Keratinocyte (primary cell): ENCODE measurements around the gene LCE3B. TPM values are rescaled to one million over a fixed set of nuclear protein-coding genes. Genes with fewer than 3 reads are reported as not detected.

Experiments
- DNase-seq: peaks from one replicate; pipeline ENCODE4 v3.0.0-alpha.2; 2011; ENCODE audit warnings: low read depth, missing footprints, low spot score
- FAIRE-seq: peaks from 2 replicates; lab custom pipeline; 2011; peaks lifted over from hg19 to GRCh38; lab: Jason Lieb, UNC
- H2AFZ ChIP-seq: 2 replicates; pipeline ENCODE4 v1.6.0; 2012; ENCODE audit warnings: low read length, control low read depth, inconsistent platforms; ENCODE audit not compliant: control insufficient read depth
- H3K27ac ChIP-seq: 2 replicates; pipeline ENCODE4 v1.5.1; 2011; ENCODE audit warnings: low read length; ENCODE audit not compliant: control insufficient read depth, insufficient read depth
- H3K27me3 ChIP-seq: 3 replicates; pipeline ENCODE4 v1.6.0; 2011; ENCODE audit warnings: low read length; ENCODE audit not compliant: control insufficient read depth, insufficient read depth; ENCODE audit errors: extremely low read depth
- H3K36me3 ChIP-seq, 2 experiments: 2 replicates in 1 of 2; 3 replicates in 1 of 2; pipeline ENCODE4 v1.5.1; 2011; ENCODE audit warnings: low read length in 2 of 2, mild to moderate bottlenecking in 1 of 2; ENCODE audit not compliant: control insufficient read depth in 2 of 2, insufficient read depth in 2 of 2; ENCODE audit errors: extremely low read depth in 1 of 2
- H3K4me1 ChIP-seq: 3 replicates; pipeline ENCODE4 v1.5.1; 2011; ENCODE audit warnings: low read length; ENCODE audit not compliant: control insufficient read depth, insufficient read depth; ENCODE audit errors: extremely low read depth
- H3K4me2 ChIP-seq: 3 replicates; pipeline ENCODE4 v1.6.0; 2011; ENCODE audit warnings: low read depth, low read length; ENCODE audit not compliant: control insufficient read depth, insufficient read depth; ENCODE audit errors: extremely low read depth
- H3K4me3 ChIP-seq, 3 experiments: fragments of 200-600 bp in 1 of 3; sonication (generic) in 1 of 3; 2 replicates in 2 of 3; 3 replicates in 1 of 3; pipeline ENCODE4 v1.5.1; 2011 to 2016; ENCODE audit warnings: low read length in 3 of 3, mild to moderate bottlenecking in 3 of 3, control low read depth in 2 of 3, inconsistent platforms in 1 of 3, low read depth in 1 of 3, mixed read lengths in 1 of 3, mixed run types in 1 of 3, moderate library complexity in 1 of 3; ENCODE audit not compliant: control insufficient read depth in 2 of 3, insufficient read depth in 2 of 3; ENCODE audit errors: extremely low read depth in 1 of 3
- H3K79me2 ChIP-seq: 2 replicates; pipeline ENCODE4 v1.6.0; 2012; ENCODE audit warnings: low read length; ENCODE audit not compliant: control insufficient read depth, insufficient read depth
- H3K9ac ChIP-seq: 3 replicates; pipeline ENCODE4 v1.6.0; 2011; ENCODE audit warnings: low read length; ENCODE audit not compliant: control insufficient read depth, insufficient read depth; ENCODE audit errors: extremely low read depth
- H3K9me1 ChIP-seq: 3 replicates; pipeline ENCODE4 v1.6.0; 2011; ENCODE audit warnings: low read length; ENCODE audit not compliant: control insufficient read depth, insufficient read depth; ENCODE audit errors: extremely low read depth
- H3K9me3 ChIP-seq: 2 replicates; pipeline ENCODE4 v1.5.1; 2012; ENCODE audit warnings: low read depth, low read length; ENCODE audit not compliant: control insufficient read depth
- H4K20me1 ChIP-seq: 3 replicates; pipeline ENCODE4 v1.6.0; 2011; ENCODE audit warnings: low read length; ENCODE audit not compliant: control insufficient read depth, insufficient read depth; ENCODE audit errors: extremely low read depth
- EZH2 ChIP-seq: IDR thresholded peaks from one replicate; pipeline ENCODE4 v1.6.1; 2012; ENCODE audit warnings: inconsistent platforms, mild to moderate bottlenecking, low read length, moderate library complexity
- dilution Hi-C: fragments of 300-500 bp; cut with MboI; formaldehyde crosslinking; loops from one replicate; pipeline ENCODE4 v1.7.0; 2020; ENCODE audit warnings: low sequenced_read_pairs; ENCODE audit not compliant: extremely low pct_ligation_motif_present
- polyA plus RNA-seq, 5 experiments: library from polyadenylated mRNA; depleted of rRNA in 3 of 5; stranded (reverse) in 3 of 5; stranded (forward) in 1 of 5; unstranded in 1 of 5; fragments of >200 nt; gene quantifications; 1 replicate in 1 of 5; 2 replicates in 3 of 5; 3 replicates in 1 of 5; pipeline versions ENCODE4 v1.2.1 to v1.2.3, GENCODE V29; 2011 to 2012; ENCODE audit warnings: missing spikeins in 2 of 5, low read depth in 1 of 5, low replicate concordance in 1 of 5
- TF ChIP-seq, protein P1 (sequence below), 3 experiments: IDR thresholded peaks in 1 of 3; conservative IDR thresholded peaks in 1 of 3; optimal IDR thresholded peaks in 1 of 3; 2 replicates in 2 of 3; 3 replicates in 1 of 3; pipeline versions ENCODE3 to v1.5.1; 2011; ENCODE audit warnings: low read length in 3 of 3, mild to moderate bottlenecking in 3 of 3, moderate library complexity in 2 of 3, control low read depth in 1 of 3, inconsistent platforms in 1 of 3; ENCODE audit not compliant: insufficient read depth in 2 of 3; ENCODE audit errors: extremely low read depth in 1 of 3

The LCE3B gene
- polyA plus RNA-seq, 1 donor (not counting 4 experiments of a cell fraction or from before 2014, with no cell fraction given): not detected

DNA sequence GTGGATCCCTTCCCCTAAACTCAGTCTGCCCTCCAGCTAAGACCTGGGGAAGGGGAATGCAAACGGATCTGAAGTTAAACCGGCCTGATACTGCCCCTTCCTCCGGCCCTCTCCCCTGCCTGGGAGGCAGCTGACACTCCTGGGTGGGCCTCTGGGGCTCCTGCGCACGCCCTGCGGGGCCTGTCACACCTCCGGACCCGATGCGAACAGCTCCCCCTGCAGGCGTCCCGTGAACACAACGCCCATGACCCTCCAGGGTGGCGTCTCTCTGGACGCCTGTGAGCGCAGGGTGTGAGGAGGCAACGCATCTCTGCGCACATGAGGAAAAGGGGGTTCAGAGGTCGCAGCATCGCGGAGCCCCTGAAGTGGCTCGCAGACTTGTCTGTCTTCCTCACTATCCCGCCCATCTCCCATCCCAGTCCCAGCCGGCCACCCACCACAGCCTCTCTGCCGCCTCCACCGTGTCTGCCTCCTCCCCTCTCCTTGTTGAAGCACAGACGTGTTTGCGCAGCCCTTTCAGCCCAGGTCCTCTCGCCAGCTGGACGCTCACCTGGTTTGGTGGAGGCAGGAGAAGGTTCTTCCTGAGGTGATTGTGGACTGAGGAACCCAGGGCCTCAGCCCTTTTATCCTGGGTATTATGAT is 9.7 kb downstream of the LCE3B start:
- dilution Hi-C loops: no loop called here

DNA sequence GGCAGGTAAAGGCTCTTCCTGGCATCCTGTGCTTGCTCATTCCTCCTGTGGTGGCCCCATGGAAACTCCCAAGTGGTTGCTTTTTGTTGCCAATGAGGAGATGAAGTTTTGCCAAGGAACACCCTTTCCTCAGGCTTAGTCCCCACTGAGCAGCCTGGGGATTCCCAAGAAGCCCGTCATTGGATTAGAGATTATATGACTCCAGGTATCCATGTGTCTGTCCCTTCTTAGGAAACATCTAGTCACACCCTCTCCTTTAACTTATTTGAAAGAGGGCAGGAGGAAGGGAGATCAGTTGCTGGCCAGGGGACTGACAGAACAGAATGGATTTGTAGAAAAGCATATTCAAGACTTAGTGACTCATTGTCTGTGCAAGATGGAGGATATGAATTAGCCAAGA is 13.1 kb downstream of the LCE3B start:
- no peak for FAIRE-seq
- peaks cover 4% of the 10 kb centered on the region for H3K27me3 ChIP-seq
- H4K20me1 ChIP-seq: no peaks in the 10 kb centered on the region
- H3K4me2 ChIP-seq: no peak overlapping the region
- peak; percentile 9 for DNase-seq
- no peak overlapping the region for H3K27ac ChIP-seq
- no peaks in the 10 kb centered on the region for H3K9me1 ChIP-seq
- no peak overlapping the region for H3K4me3 ChIP-seq
- H3K36me3 ChIP-seq: no peaks in the 10 kb centered on the region
- TF ChIP-seq, protein P1, sequence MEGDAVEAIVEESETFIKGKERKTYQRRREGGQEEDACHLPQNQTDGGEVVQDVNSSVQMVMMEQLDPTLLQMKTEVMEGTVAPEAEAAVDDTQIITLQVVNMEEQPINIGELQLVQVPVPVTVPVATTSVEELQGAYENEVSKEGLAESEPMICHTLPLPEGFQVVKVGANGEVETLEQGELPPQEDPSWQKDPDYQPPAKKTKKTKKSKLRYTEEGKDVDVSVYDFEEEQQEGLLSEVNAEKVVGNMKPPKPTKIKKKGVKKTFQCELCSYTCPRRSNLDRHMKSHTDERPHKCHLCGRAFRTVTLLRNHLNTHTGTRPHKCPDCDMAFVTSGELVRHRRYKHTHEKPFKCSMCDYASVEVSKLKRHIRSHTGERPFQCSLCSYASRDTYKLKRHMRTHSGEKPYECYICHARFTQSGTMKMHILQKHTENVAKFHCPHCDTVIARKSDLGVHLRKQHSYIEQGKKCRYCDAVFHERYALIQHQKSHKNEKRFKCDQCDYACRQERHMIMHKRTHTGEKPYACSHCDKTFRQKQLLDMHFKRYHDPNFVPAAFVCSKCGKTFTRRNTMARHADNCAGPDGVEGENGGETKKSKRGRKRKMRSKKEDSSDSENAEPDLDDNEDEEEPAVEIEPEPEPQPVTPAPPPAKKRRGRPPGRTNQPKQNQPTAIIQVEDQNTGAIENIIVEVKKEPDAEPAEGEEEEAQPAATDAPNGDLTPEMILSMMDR (optimal IDR thresholded peaks at IDR 0.05 in 1 of 3, IDR thresholded peaks at IDR 0.05 in 1 of 3, conservative IDR thresholded peaks at IDR 0.05 in 1 of 3; ENCODE audit: extremely low read depth in 1 of 3, insufficient read depth in 2 of 3, low read length in 3 of 3): no peak
- TF ChIP-seq EZH2: no peak
- H2AFZ ChIP-seq: no peak overlapping the region
- no peak overlapping the region for H3K9ac ChIP-seq
- H3K9me3 ChIP-seq: no peaks in the 10 kb centered on the region
- H3K4me1 ChIP-seq: no peaks in the 10 kb centered on the region
- no peaks in the 10 kb centered on the region for H3K79me2 ChIP-seq
- dilution Hi-C loops: no loop called here

More for the DNA sequence above, 9.7 kb downstream of the LCE3B start:
- Histone ChIP-seq H3K9ac (no peak overlapping the region), H3K9me1 (no peaks in the 10 kb centered on the region), H3K36me3 (no peaks in the 10 kb centered on the region), H3K9me3 (peaks cover 7% of the 10 kb centered on the region), H3K79me2 (no peaks in the 10 kb centered on the region), H3K27ac (no peak overlapping the region), H2AFZ (no peak overlapping the region), H3K27me3 (peaks cover 4% of the 10 kb centered on the region), H3K4me1 (no peaks in the 10 kb centered on the region), H3K4me2 (no peak overlapping the region), H4K20me1 (no peaks in the 10 kb centered on the region), H3K4me3 (no peak overlapping the region)
- FAIRE-seq (no peak), DNase-seq (no peak)
- TF ChIP-seq, protein P1 (optimal IDR thresholded peaks at IDR 0.05 in 1 of 3, IDR thresholded peaks at IDR 0.05 in 1 of 3, conservative IDR thresholded peaks at IDR 0.05 in 1 of 3; ENCODE audit: extremely low read depth in 1 of 3, insufficient read depth in 2 of 3, low read length in 3 of 3): peak in 2 of 3 experiments; percentile 24 to 37
- no peak for TF ChIP-seq EZH2
